T-helper 1 cell treated with Interleukin-12 subunit alpha and Interleukin-12 subunit beta and Interleukin-4 antibody, amounts not matched to agents 30 ng/mL and 1 ng/mL, for 36 hours (primary cell): ENCODE results near the gene EIF2B2. TPM values are rescaled to one million over a fixed set of nuclear protein-coding genes. Genes with fewer than 3 reads are reported as not detected.

Source experiments
- intact Hi-C: fragments of 100-400 bp; cut with micrococcal nuclease; formaldehyde crosslinking; loops from one replicate; pipeline ENCODE4 v1.15.1; 2024
- total RNA-seq: library from RNA; stranded (reverse); gene quantifications from 2 replicates; pipeline ENCODE4 v1.2.3, GENCODE V29; 2022

The EIF2B2 gene
- total RNA-seq, 1 donor from 2014 or later = 50.6 TPM

DNA sequence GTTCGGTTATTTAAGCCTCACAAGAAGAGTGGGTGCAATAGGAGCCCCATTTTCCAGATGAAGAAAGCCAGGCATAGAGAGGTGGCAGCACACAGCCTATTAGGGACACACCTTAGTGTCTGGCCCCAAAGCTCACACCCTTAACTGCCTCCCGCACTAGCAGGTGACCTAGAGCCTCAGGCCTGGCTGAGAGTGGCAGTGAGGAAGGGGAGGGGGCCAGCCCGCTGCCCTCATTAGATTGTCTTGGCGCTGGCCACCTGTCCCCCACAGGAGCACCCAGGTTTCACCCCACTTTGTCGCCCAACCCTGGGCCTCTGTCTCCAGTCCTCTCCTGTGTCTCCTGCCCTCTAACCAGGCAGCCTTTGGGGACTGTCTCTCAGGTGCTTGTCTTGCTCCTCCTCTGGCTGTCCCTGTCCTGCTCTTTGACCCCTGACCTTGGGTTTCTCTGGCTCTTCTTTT lies 28.8 kb upstream of the EIF2B2 start:
- intact Hi-C loops = no loop called here

DNA sequence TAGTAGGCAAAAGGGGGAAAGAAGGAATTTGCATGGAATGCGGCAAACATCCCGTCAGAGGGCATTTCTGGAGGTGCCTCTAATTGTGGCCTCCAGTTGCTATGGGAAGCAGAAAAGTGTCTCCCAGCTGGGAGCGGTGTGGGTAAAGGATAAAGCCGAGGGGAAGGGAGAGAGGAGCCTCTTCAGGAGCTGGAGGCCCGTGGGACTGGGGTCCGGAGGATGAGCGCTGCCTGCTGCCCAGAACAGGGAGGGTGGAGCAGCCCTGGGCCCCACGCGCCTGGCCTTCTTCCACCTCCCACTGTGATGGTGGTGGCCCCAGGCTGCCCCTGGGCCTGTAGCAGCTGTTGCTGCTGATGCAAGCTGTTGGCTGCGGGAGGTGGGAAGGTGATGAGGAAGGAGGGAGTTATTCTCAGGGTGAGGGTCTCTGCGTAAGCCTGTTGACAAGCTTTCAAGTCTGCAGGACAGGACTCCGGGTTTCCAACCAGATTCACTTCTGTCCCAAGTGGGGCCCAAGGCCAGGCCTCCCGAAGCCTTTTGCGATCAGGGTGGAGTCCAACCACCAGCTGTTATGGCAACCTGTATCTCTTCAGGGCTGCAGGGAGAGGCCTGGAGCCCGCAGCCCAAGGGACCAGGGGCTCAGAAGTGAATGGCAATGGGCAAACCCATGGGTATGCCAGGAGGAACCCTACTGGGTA lies 28.2 kb upstream of the EIF2B2 start:
- intact Hi-C loops = no loop called here

DNA sequence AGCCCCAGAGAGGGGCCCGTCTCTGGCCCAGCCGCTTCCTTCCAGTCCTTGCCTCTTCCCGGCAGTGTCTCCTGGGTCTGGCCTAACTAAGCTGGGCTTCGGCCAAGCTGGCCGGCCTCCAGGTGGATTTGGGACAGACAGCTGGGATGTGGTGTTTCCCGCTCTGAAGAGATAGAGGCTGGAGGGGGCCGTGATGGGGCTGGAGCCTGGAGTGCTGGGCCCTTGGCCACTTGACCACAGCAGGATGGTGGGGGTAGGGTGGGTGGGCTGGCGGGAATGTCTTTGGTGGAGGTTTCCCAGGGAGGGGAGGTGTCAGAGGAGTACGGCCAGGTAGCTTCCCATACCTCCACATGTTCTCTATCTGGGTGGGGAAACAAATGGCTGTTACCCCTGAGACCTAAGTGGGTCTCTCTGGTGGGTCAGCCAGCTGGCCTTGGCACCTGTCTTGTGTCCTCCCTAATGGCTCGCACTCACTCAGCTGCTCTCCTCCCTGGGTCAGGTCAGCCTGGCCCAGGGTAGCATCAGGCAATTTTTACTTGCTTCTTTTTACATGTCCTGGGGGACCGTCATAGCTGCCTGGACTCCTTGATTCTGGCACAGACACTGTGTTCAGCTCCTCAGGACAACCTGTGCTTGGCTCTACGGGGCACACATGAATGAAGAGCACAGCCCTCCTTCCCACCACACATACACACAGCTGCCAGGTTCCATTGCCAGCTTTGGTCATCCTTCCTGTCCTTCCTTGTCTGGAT lies 27.5 kb upstream of the EIF2B2 start:
- intact Hi-C loops = no loop called here

- intact Hi-C loops = no loop called here
Observed at GRCh38 chr14:74976264-74977113, 26.2 kb upstream of the EIF2B2 start.

- intact Hi-C loops = no loop called here
Observed at GRCh38 chr14:74977164-74977900, 25.4 kb upstream of the EIF2B2 start.

DNA sequence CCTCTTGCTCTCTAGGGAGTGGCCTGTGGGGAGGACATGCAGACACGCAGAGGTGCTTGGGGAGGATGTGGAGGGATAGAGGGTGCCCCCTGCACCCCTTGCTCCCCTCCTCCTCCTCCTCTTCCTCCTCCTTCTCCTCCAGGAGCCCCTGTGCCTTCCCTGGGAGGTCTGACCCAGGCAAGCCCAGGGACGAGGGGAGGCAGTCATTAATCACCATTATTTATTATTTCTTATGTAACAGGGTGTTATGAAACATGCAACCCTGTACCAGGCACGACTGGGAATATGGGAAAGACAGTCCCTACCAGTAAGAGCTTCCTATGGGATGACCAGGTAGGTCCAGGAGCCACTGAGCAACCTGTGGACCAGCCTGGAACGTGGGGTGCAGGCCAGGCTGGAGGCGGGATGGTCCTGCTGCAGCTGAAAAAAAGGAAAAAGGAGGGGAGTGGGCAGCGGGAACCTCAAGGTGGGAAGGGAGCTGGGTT lies 24.8 kb upstream of the EIF2B2 start:
- intact Hi-C loops = no loop called here

DNA sequence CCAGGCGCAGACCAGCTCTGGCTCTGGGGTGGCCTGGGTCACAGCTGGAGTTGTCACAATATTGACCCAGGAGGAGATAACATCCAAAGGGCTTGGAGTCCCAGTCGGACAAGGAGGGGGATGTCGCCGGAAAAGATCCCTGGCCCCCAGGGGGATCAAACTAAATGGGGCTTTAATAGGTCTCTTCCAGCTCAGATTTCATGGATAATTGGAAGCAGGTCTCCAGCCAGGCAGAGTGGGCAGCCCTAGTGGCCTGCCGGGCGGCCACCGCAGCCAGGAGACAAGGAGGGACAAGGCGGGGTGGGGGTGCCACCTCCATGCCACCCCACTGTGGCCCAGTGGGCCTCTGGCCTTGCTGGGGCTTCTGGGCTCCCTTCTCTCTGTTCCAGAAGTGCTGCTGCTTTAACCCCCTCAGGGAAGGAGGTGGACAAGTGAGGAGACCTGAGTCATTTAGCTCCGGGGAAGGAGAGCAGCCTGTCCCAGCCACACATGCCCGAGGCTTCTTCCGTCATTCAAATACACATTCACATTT lies 24.2 kb upstream of the EIF2B2 start:
- intact Hi-C loops = no loop called here

DNA sequence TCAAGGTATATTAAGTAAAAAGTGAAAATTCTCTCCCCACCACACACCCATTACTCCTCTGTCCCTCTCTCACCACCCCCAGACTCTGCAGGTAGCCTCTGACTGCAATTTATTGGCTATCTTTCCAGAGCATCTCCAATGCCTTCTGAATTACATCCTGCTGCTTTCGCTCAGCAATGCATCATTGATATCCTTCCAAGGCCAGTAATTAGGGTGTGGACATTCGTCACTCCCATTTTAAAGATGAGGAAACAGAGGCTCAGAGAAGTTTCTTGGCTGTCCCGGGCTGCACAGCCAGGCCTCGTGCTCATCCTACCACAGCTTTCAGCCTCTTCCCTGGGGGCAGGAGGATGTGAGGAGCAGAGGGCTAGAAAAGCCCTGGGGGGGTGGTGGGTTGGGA lies 23.7 kb upstream of the EIF2B2 start:
- intact Hi-C loops = no loop called here

DNA sequence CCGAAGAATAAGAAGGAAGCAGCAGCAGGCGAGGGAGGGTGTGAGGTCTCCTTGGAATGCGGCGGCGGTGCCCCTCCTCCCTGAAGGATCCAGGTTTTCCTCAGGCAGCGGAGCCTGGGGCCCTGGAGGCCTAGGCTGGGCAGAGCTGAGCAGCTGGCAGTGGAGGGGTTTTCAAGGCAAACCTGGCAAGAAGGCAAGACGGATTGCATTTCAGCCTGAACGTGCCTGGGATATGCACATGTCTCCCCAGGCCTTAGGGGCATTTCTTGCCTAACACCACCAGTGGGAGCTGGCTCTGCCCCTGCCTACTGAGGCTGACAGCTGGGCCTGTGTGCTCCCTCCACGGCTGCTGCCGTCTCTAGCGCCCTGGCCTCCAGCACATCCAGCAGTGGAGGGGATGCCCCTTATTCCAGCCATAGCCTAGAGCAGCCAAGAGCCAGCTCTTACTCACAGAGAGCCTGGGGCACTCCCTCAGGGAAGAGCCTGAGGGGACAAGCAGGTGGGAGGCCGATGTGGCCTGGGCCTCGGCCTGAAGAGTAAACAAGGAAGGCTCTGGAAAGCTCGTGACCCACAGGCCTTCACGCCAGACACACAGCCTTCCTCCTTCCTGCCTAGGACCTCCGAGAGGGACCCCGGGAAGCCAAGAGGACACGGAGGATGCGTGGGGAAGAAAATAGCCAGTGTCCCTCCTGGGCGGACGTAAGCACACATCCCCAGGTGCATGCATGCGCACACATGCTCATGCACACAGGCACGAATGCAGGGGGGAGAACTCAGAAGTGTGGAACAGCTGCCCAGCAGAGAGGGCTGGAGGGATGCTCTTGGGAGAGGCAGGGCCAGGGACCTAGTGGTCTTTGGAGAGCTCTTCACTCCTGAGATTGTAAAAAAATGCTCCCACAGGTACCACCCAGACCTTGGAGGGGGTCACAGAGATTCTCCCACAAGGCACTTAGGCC lies 23.0 kb upstream of the EIF2B2 start:
- intact Hi-C loops = no loop called here

DNA sequence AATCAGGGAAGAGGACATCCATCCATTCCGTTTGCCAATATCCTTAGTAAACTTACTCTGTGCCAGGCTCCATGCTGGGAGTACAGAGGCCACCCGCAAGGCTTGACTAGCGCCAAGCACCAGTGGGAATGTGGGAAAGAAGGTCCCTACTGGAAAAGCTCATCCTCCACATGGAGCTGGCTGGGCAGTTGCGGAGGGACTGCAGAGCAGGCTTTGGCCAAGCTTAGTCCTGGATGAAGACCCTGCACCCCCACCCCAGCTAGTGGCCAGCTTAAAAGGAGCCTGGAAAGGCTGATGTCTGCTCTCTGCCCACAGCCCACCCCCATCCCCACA lies 22.4 kb upstream of the EIF2B2 start:
- intact Hi-C loops = no loop called here

GRCh38 chr14:74980731-74981461 lies 21.8 kb upstream of the EIF2B2 start:
- intact Hi-C loops = no loop called here

DNA sequence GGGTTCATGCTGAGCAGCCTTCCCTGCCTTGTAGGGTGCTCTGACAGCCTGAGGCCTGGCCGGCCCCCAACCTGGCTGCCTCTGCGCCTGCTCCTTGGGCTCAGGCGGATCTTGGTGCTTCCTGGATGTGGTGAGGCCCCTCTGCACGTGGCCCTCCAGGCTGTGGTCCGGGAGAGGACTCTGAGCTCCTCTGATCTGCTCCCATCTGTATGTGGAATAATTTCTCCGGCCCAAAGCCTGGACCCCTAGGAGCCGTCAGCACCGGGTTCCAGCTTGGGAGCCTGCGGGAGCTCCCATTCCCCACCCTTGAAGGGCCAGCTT lies 21.3 kb upstream of the EIF2B2 start:
- intact Hi-C loops = no loop called here

DNA sequence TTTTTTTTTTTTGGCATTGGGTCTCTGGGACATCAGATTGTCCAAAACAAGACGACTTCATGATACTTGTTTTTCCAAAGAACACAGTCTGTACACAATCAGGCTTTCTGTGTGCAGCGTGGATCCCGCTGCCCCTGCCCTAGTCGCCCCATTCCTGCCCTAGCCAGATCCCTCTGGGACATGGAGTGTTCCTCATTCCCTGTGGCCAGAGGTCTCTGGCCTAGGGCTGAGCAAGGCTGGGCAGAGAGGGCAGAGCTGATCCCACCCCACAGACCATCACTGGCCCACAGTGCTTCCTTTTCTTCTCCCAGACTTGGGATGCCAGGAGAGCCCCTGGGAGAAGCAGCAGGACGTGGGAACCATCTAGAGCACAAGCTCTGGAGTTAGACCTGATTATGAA lies 20.9 kb upstream of the EIF2B2 start:
- intact Hi-C loops = no loop called here

GRCh38 chr14:74982661-74983060 lies 20.1 kb upstream of the EIF2B2 start:
- intact Hi-C loops = no loop called here

GRCh38 chr14:74983343-74983742 lies 19.4 kb upstream of the EIF2B2 start:
- intact Hi-C loops = no loop called here

DNA sequence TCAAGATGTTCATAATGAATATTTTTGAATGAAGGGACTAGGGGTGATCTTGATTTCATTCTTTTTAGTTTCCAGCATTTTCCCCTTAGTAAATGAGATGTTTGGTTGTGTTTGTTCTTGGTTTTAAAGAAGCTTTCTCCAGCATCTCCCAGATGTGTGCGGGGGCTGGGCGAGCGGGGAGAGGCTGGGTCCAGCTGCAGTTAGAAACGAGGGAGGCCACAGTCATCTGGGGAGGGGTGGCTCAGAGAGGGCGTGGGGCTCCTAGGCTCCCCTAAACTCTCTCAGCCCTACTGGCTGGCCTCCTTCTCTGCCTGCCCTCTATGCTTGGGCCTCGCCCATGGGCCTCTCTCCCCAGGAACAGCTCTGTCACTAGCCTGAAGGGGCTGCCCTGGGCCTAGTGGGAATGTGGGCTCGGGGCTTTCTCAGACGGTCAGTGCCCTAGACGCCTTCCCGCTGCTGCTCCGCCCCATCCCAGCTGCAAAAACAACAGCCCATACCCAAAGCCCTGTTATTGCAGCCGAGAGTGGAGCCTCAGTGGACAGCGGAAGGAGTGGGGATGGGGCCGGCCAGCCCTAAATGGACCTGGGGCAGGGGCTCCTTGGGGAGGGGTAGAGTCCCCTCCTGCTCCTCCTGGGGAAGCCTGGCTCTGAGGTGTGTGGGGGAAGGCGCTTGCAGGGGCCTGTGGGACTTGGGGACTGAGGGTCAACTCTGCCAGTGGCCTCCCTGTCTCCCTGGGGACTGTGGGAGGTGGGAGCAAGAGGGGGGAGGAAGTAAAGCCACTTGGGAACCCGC lies 18.3 kb upstream of the EIF2B2 start:
- intact Hi-C loops = no loop called here

DNA sequence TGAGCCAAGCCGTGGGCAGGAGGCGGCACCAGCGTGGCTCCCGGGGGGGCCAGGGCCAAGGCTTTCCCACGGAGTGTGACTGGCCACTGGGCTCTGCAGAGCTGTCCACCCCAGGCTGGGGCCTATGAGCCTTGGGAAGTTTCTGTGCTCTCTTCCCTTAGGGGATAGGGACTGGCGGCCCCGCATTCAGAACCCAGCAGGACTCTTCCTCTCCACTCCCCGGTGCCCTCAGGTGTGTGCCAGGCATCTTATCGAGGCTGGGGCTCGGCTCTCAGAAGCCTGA lies 17.8 kb upstream of the EIF2B2 start:
- intact Hi-C loops = no loop called here

DNA sequence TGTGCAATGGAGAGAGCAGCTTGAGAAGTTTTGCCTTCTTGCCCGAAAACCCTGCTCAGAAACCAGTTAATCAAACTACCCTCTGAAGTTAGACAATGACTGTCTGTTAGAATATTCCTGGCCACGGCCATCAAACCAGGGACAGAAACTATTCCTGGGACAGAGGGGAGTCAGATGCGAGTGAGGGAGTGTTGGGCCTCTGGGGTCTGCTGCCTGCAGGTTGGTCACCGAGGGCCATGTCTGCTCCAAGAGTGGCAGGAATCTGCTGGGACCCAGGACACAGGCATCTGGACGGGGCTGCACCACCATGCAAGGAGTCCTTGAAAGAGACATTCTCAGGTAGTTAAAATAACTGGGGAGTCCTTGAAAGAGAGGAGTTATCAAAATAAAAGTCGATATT lies 16.9 kb upstream of the EIF2B2 start:
- intact Hi-C loops = no loop called here

GRCh38 chr14:74988131-74988530 lies 14.6 kb upstream of the EIF2B2 start:
- intact Hi-C loops = no loop called here
